PFSK-1 (cell line): ENCODE data around the gene MCL1.

Source experiments
- POLR2AphosphoS5 ChIP-seq: IDR thresholded peaks from 2 replicates; pipeline ENCODE4 v1.6.1; 2012; ENCODE audit warnings: low read depth, mild to moderate bottlenecking, control low read depth, low read length, moderate library complexity
- SIN3A ChIP-seq: IDR thresholded peaks from 2 replicates; pipeline ENCODE4 v1.6.1; 2012; ENCODE audit warnings: mild to moderate bottlenecking, low read length, moderate library complexity, borderline replicate concordance; ENCODE audit not compliant: insufficient read depth
- TAF1 ChIP-seq: IDR thresholded peaks from 2 replicates; pipeline ENCODE4 v1.6.1; 2012; ENCODE audit warnings: low read length, control low read depth, borderline replicate concordance; ENCODE audit not compliant: insufficient read depth
- TF ChIP-seq, protein P1 (sequence below), 2 experiments: IDR thresholded peaks; 2 replicates each; pipeline versions ENCODE4 v1.6.1 to v1.8.0; 2011 to 2012; ENCODE audit warnings: low read depth in 2 of 2, low read length in 2 of 2, control low read depth in 1 of 2, inconsistent platforms in 1 of 2, mild to moderate bottlenecking in 1 of 2, moderate library complexity in 1 of 2; ENCODE audit not compliant: insufficient read depth in 1 of 2

DNA sequence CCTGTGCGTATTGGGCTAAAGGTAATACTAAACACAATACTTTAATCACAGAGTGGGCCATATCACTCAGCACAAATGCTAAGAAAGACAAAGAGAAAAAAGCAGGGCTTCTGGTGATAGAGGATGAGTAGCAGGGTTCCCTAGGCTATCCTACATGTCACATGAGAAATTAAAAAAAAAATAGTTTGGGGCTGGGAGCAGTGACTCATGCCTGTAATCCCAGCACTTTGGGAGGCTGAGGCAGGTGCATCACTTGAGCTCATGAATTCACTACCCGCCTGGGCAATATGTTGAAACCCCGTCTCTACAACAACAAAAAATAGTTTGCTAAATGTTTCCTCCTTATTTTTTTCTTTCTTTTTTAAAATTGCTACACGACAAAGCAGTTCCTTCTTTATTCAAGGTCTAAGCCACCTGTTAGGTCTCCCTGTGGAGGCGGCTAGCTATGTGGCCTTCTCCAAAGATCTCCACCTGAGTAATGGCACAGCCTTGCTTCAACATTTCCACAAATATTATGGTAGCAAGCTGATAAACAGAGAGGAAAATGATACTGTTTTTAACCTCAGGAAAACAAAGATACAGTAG is 48.5 kb upstream of the MCL1 start:
- TF ChIP-seq TAF1 (no peak), POLR2AphosphoS5 (no peak), SIN3A (no peak)
- TF ChIP-seq, protein P1, sequence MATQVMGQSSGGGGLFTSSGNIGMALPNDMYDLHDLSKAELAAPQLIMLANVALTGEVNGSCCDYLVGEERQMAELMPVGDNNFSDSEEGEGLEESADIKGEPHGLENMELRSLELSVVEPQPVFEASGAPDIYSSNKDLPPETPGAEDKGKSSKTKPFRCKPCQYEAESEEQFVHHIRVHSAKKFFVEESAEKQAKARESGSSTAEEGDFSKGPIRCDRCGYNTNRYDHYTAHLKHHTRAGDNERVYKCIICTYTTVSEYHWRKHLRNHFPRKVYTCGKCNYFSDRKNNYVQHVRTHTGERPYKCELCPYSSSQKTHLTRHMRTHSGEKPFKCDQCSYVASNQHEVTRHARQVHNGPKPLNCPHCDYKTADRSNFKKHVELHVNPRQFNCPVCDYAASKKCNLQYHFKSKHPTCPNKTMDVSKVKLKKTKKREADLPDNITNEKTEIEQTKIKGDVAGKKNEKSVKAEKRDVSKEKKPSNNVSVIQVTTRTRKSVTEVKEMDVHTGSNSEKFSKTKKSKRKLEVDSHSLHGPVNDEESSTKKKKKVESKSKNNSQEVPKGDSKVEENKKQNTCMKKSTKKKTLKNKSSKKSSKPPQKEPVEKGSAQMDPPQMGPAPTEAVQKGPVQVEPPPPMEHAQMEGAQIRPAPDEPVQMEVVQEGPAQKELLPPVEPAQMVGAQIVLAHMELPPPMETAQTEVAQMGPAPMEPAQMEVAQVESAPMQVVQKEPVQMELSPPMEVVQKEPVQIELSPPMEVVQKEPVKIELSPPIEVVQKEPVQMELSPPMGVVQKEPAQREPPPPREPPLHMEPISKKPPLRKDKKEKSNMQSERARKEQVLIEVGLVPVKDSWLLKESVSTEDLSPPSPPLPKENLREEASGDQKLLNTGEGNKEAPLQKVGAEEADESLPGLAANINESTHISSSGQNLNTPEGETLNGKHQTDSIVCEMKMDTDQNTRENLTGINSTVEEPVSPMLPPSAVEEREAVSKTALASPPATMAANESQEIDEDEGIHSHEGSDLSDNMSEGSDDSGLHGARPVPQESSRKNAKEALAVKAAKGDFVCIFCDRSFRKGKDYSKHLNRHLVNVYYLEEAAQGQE (IDR thresholded peaks at IDR 0.05; ENCODE audit: insufficient read depth in 1 of 2, low read depth in 2 of 2, low read length in 2 of 2): no peak
